Panc1 (cell line): ENCODE results near the gene METAP1. TPM values are rescaled to one million over a fixed set of nuclear protein-coding genes. Genes with fewer than 3 reads are reported as not detected.

Experiments
- ATAC-seq: fragments of 200-7000 bp; cut with Tn5 transposase; 2 replicates; pipeline ENCODE4 v1.9.1; 2020; ENCODE audit warnings: mild to moderate bottlenecking, moderate library complexity
- BruUV-seq: library from RNA; stranded (reverse); fragments of 400-500 nt; replicated peaks from 2 replicates; lab custom pipeline; 2021; lab: Mats Ljungman, UMichigan
- CTCF ChIA-PET: fragments of 300-600 bp; sonication (Branson Sonifier 250); formaldehyde crosslinking; loops from one replicate; lab custom pipeline; 2022; ENCODE audit warnings: antibody characterized with exemption; lab: Charles Lee
- POLR2A ChIA-PET: fragments of 300-600 bp; sonication (Branson Sonifier 250); formaldehyde crosslinking; loops from one replicate; lab custom pipeline; 2022; ENCODE audit warnings: antibody characterized with exemption; lab: Charles Lee
- DNase-seq: peaks from one replicate; pipeline ENCODE4 v3.0.0-alpha.2; 2010; ENCODE audit warnings: low read depth, low spot score
- H3K27ac ChIP-seq: 2 replicates; pipeline ENCODE4 v1.5.1; 2011; ENCODE audit warnings: mild to moderate bottlenecking, low read length, inconsistent platforms
- H3K27me3 ChIP-seq: fragments of 200-500 bp; sonication (Bioruptor generic); 2 replicates; pipeline ENCODE4 v1.6.0; 2014; ENCODE audit warnings: low read length, inconsistent platforms; ENCODE audit not compliant: control insufficient read depth, insufficient read depth
- H3K36me3 ChIP-seq: fragments of 200-500 bp; sonication (Bioruptor generic); 2 replicates; pipeline ENCODE4 v1.5.1; 2014; ENCODE audit warnings: inconsistent platforms, mild to moderate bottlenecking, low read length, moderate library complexity; ENCODE audit not compliant: control insufficient read depth, insufficient read depth
- H3K4me1 ChIP-seq: 2 replicates; pipeline ENCODE4 v1.5.1; 2011; ENCODE audit warnings: inconsistent platforms, mild to moderate bottlenecking, low read length, moderate library complexity; ENCODE audit not compliant: control insufficient read depth, insufficient read depth
- H3K4me3 ChIP-seq, 2 experiments: 2 replicates each; pipeline ENCODE4 v1.5.1; 2011 to 2012; ENCODE audit warnings: low read depth in 2 of 2, low read length in 2 of 2, mild to moderate bottlenecking in 2 of 2, inconsistent platforms in 1 of 2, moderate library complexity in 1 of 2
- H3K9me3 ChIP-seq: fragments of 200-500 bp; sonication (Bioruptor generic); 2 replicates; pipeline ENCODE4 v1.5.1; 2014; ENCODE audit warnings: low read depth, mild to moderate bottlenecking, inconsistent platforms, low read length, moderate library complexity; ENCODE audit not compliant: control insufficient read depth, insufficient read depth
- CTCF ChIP-seq: fragments of 450-650 bp; IDR thresholded peaks from 2 replicates; pipeline ENCODE4 v1.5.1; 2017; ENCODE audit warnings: mild to moderate bottlenecking
- POLR2AphosphoS5 ChIP-seq: IDR thresholded peaks from 2 replicates; pipeline ENCODE4 v1.6.1; 2012; ENCODE audit warnings: mild to moderate bottlenecking, low read depth, low read length, moderate library complexity
- REST ChIP-seq, 2 experiments: IDR thresholded peaks; 2 replicates each; pipeline ENCODE4 v1.6.1; 2011 to 2012; ENCODE audit warnings: low read depth in 2 of 2, control low read depth in 1 of 2, low read length in 1 of 2, mild to moderate bottlenecking in 1 of 2, moderate library complexity in 1 of 2; ENCODE audit not compliant: insufficient read depth in 1 of 2
- SIN3A ChIP-seq: IDR thresholded peaks from 2 replicates; pipeline ENCODE4 v1.6.1; 2012; ENCODE audit warnings: low read depth, mild to moderate bottlenecking, low read length, moderate library complexity, borderline replicate concordance; ENCODE audit not compliant: insufficient read depth
- TCF7L2 ChIP-seq: IDR thresholded peaks from 2 replicates; pipeline ENCODE4 v1.6.1; 2011; ENCODE audit warnings: mild to moderate bottlenecking, low read depth, low read length, inconsistent platforms
- in situ Hi-C: cut with HindIII; loops from 2 replicates; pipeline ENCODE4 v1.10.0; 2016; ENCODE audit warnings: low sequenced_read_pairs, low pct_unique_long_range_greater_than_20kb
- intact Hi-C: fragments of 100-400 bp; cut with micrococcal nuclease; formaldehyde crosslinking; loops from one replicate; pipeline ENCODE4 v1.10.0; 2022; ENCODE audit not compliant: unreplicated experiment
- total RNA-seq: library from RNA; stranded (reverse); gene quantifications from one replicate; pipeline ENCODE4 v1.2.1, GENCODE V29; 2021; ENCODE audit not compliant: unreplicated experiment

Gene METAP1
- total RNA-seq, 1 experiment from 2014 or later: 51.9 TPM

- no peak for ATAC-seq
- no peak for TF ChIP-seq POLR2AphosphoS5
- no peak for TF ChIP-seq CTCF
- TF ChIP-seq SIN3A: no peak
- Histone ChIP-seq H3K4me3 (no peak overlapping the region), H3K27ac (no peak overlapping the region), H3K4me1 (no peaks in the 10 kb centered on the region), H3K9me3 (no peaks in the 10 kb centered on the region), H3K27me3 (no peaks in the 10 kb centered on the region), H3K36me3 (no peaks in the 10 kb centered on the region)
- in situ Hi-C loops: no loop called here
- POLR2A ChIA-PET: no interaction called here
- CTCF ChIA-PET: no interaction called here
- BruUV-seq: no TSS peak
- no peak for DNase-seq
- intact Hi-C loops: no loop called here
Observed at GRCh38 chr4:99100876-99101275, 105.4 kb downstream of the METAP1 start.

- Histone ChIP-seq H3K4me3 (no peak overlapping the region), H3K9me3 (no peaks in the 10 kb centered on the region), H3K4me1 (no peaks in the 10 kb centered on the region), H3K27me3 (no peaks in the 10 kb centered on the region), H3K36me3 (no peaks in the 10 kb centered on the region), H3K27ac (no peak overlapping the region)
- no TSS peak for BruUV-seq
- ATAC-seq (no peak), DNase-seq (no peak)
- in situ Hi-C loops: no loop called here
- intact Hi-C loops: no loop called here
- CTCF ChIA-PET: no interaction called here
- TF ChIP-seq CTCF (no peak), POLR2AphosphoS5 (no peak), TCF7L2 (no peak), SIN3A (no peak), REST (IDR thresholded peaks at IDR 0.05; ENCODE audit: insufficient read depth in 1 of 2, low read depth in 2 of 2, low read length in 1 of 2) (no peak)
- POLR2A ChIA-PET: no interaction called here
Observed at GRCh38 chr4:99102634-99103033, 107.1 kb downstream of the METAP1 start.
